Neural crest cell (in vitro differentiated cells): ENCODE measurements around the gene PHF14. TPM values are rescaled to one million over a fixed set of nuclear protein-coding genes. Genes with fewer than 3 reads are reported as not detected.

Experiments
- DNase-seq: peaks from one replicate; pipeline ENCODE4 v3.0.0; 2021; ENCODE audit warnings: low read depth, mixed read lengths, low spot score
- H3K27ac Mint-ChIP-seq: one replicate; pipeline ENCODE4 v1.8.0; 2021; ENCODE audit warnings: mild to moderate bottlenecking, mixed read lengths; ENCODE audit not compliant: unreplicated experiment
- H3K27me3 Mint-ChIP-seq: 2 replicates; pipeline ENCODE4 v1.8.0; 2021; ENCODE audit warnings: low read depth, mild to moderate bottlenecking, mixed read lengths
- H3K36me3 Mint-ChIP-seq: 2 replicates; pipeline ENCODE4 v1.8.0; 2021; ENCODE audit warnings: low read depth, mild to moderate bottlenecking, mixed read lengths
- H3K4me1 Mint-ChIP-seq: 2 replicates; pipeline ENCODE4 v1.8.0; 2021; ENCODE audit warnings: mixed read lengths
- H3K4me3 Mint-ChIP-seq: one replicate; pipeline ENCODE4 v1.8.0; 2021; ENCODE audit warnings: mild to moderate bottlenecking, mixed read lengths
- H3K9me3 Mint-ChIP-seq: 2 replicates; pipeline ENCODE4 v1.8.0; 2021; ENCODE audit warnings: mixed read lengths
- CTCF ChIP-seq: fragments of 200-600 bp; sonication (generic); conservative IDR thresholded peaks from 2 replicates; pipeline ENCODE4 v1.5.0; 2021; ENCODE audit warnings: antibody characterized with exemption, mild to moderate bottlenecking
- total RNA-seq: library from RNA; stranded (reverse); gene quantifications from 2 replicates; pipeline ENCODE4 v1.2.1, GENCODE V29; 2021

PHF14 gene
- total RNA-seq, 1 donor from 2014 or later, result 75.9 TPM

- H3K27me3 Mint-ChIP-seq, result no peaks in the 10 kb centered on the region
- DNase-seq, result no peak
- TF ChIP-seq CTCF, result no peak
- peaks cover 13% of the 10 kb centered on the region for H3K9me3 Mint-ChIP-seq
- H3K36me3 Mint-ChIP-seq, result peaks cover 4% of the 10 kb centered on the region
- no peak overlapping the region for H3K4me3 Mint-ChIP-seq
- no peak overlapping the region for H3K27ac Mint-ChIP-seq
- H3K4me1 Mint-ChIP-seq, result no peaks in the 10 kb centered on the region
Measured at GRCh38 chr7:11185179-11185815, 211.6 kb downstream of the PHF14 start.

DNA sequence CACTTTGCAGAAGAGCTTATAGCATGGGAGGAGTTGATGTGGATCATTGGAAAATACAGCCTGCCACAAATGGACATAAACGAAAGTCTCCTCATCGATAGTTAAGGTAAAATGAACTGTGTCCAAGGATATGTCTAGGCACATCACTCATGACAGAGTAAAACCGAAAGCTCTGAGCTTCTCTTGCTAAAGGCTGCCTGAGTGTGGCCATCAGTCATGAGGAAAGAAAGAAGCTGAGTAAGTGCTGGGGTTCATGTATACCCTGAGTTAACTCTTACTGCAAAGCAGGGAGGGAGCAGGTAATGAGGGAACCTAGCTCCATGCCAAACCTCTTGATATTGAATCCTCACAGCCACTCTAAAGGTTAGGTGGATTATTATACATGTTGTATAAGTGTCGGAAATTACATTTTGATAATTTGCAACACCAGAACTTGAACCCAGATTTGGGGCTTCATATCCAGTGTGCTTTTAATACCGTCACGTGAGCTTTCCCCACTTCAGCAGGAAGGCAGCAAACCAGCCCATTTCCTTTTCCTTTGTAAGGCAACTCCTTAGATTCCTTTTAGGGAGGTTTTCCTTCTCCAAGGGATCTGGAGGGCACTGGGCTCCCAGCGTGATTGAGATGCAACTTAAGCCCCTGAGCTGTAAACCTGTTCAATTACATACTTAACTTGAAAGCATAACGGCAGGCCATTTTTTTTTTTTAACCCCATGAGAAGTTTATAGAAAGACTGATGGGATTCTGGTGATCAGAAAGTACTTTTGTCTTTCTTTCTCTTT, 215.0 kb downstream of the PHF14 start:
- no peak for TF ChIP-seq CTCF
- peaks cover 4% of the 10 kb centered on the region for H3K36me3 Mint-ChIP-seq
- no peak for DNase-seq
- no peak overlapping the region for H3K4me3 Mint-ChIP-seq
- peaks cover 18% of the 10 kb centered on the region for H3K4me1 Mint-ChIP-seq
- H3K27ac Mint-ChIP-seq, result no peak overlapping the region
- no peaks in the 10 kb centered on the region for H3K27me3 Mint-ChIP-seq
- peaks cover 8% of the 10 kb centered on the region for H3K9me3 Mint-ChIP-seq

DNA sequence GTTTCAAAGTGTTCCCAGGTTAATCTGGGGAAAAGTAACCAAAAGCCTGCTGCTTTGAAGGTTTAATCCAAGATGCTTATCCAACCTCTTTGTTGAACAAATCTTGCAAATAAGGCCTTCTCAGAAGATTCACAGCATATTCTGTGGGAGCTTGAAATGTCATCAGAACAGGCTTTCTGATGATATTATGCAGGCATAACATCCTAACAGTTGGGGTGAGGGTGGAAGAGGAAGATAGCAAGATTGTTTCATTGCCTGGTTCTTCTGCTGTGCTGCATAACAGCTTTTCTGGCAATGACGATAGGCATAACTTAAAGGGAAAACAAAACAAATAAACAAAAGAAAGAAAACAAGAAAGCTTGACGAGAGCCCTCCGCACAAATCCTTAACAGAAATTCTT, 217.4 kb downstream of the PHF14 start:
- H3K36me3 Mint-ChIP-seq, result no peaks in the 10 kb centered on the region
- no peak overlapping the region for H3K4me3 Mint-ChIP-seq
- no peak for DNase-seq
- no peaks in the 10 kb centered on the region for H3K27me3 Mint-ChIP-seq
- H3K4me1 Mint-ChIP-seq, result peaks cover 21% of the 10 kb centered on the region
- H3K9me3 Mint-ChIP-seq, result no peaks in the 10 kb centered on the region
- TF ChIP-seq CTCF, result no peak
- no peak overlapping the region for H3K27ac Mint-ChIP-seq

DNA sequence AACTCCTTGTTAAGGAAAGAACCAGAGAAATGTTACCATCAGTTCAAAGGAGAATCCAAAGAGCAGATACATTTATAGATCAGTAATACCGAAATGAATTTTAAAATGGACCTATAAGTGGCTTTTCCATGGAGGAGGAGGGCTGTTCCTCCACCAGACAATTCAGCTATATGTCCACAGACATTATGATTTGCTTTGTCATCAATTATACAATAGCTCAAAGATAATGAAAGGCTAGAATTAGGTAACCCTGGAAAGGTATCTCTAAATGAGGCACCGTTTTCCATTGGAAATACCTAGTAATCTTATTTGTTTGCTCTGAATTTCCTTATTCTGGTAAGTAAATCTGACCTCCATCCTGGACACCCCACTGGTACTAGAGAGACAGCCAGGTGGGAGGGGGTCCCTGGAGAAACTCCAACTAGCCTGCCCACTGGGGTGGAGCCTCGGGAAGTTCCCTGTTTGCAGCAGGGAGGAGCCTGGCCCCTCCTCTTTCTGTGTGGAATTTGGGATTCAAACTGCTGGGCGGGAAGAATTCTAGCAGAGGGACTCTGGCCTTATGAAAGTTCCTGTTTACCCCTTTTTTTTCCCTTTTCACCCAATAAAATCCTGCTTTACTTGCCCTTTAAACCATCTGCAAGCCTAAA, 218.0 kb downstream of the PHF14 start:
- H3K9me3 Mint-ChIP-seq, result no peaks in the 10 kb centered on the region
- no peak for TF ChIP-seq CTCF
- DNase-seq, result no peak
- H3K27ac Mint-ChIP-seq, result no peak overlapping the region
- no peak overlapping the region for H3K4me3 Mint-ChIP-seq
- no peaks in the 10 kb centered on the region for H3K27me3 Mint-ChIP-seq
- H3K4me1 Mint-ChIP-seq, result peaks cover 21% of the 10 kb centered on the region
- H3K36me3 Mint-ChIP-seq, result no peaks in the 10 kb centered on the region

GRCh38 chr7:11192506-11192905, 218.8 kb downstream of the PHF14 start:
- H3K36me3 Mint-ChIP-seq, result no peaks in the 10 kb centered on the region
- no peak for DNase-seq
- TF ChIP-seq CTCF, result no peak
- peaks cover 21% of the 10 kb centered on the region for H3K4me1 Mint-ChIP-seq
- no peaks in the 10 kb centered on the region for H3K27me3 Mint-ChIP-seq
- no peaks in the 10 kb centered on the region for H3K9me3 Mint-ChIP-seq
- no peak overlapping the region for H3K4me3 Mint-ChIP-seq
- H3K27ac Mint-ChIP-seq, result peak overlapping the region; percentile 68
